HG03135 (cell line): Measurements from ENCODE around the gene BCL2L11.

ENCODE experiments used
- ATAC-seq: cut with Tn5 transposase; IDR thresholded peaks from one replicate; pipeline ENCODE4 v1.9.1; 2021; ENCODE audit warnings: mild to moderate bottlenecking, moderate library complexity; ENCODE audit not compliant: unreplicated experiment

The BCL2L11 gene

DNA sequence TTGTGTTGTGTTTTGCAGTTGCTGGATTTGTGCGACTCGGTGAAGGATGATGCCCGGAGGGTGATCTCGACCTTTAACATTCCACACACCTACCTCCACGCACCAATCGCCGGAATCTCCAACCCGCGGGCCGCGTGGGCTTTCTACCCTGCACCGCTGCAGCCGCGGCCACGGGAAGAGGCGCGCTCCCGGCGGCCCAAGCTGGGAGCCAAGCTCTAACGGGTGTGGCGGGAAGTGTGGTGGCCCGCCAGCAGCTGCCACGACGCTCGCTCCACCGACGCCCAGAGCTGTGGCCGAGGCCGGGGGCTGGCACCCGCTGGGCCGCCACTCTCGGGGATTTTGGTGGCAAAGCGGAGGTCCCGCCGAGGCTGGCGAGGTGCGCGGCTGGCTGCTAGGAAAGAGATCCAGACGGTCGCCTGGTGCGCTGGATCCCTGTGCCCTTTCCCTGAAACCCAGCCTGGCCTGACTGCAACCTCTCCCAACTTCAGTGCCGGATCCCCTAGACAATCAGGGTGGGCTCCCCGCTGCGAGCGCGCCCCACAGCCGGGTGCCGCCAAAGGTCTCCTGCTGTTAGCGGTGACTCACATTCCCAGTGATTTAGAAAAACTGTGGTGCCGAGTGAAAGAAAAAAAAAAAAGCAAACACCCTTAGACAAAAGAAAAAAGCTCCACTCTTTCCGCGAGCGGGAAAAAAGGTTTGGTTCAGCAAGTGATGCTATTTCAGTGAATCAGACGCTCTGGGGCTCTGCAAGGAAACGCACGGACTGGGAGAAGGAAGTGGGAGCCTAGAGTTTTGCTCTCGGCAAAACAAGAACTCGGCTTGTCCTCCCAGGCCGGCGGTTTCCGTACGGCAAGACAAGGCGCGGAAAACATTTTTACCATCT lies 2.9 kb upstream of the BCL2L11 start:
- no peak for ATAC-seq

DNA sequence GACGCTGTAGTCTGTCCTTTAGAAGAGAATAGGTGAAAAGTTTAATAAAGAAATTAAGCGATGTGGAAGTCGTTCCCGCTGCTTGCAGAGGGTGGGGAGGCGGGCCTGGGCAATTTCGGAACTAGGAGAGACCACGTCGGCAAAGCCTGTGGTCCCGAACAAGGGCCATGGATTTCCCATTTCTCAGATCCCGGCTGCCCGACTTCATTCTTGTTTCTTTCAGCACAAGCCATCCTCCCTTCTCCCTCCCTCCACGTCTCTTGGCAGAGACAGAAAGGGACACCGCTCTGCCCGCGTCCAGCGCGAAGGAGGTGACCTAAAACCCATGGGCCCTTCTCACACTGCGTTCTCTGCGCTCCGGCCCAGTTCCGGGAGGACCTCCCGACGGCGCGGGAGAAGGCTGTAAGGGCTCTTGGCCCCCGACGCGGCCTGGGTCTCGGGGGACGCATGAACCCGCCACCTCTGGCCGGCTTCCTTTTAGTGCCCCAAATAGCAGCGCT lies 2.2 kb upstream of the BCL2L11 start:
- ATAC-seq, result no peak

DNA sequence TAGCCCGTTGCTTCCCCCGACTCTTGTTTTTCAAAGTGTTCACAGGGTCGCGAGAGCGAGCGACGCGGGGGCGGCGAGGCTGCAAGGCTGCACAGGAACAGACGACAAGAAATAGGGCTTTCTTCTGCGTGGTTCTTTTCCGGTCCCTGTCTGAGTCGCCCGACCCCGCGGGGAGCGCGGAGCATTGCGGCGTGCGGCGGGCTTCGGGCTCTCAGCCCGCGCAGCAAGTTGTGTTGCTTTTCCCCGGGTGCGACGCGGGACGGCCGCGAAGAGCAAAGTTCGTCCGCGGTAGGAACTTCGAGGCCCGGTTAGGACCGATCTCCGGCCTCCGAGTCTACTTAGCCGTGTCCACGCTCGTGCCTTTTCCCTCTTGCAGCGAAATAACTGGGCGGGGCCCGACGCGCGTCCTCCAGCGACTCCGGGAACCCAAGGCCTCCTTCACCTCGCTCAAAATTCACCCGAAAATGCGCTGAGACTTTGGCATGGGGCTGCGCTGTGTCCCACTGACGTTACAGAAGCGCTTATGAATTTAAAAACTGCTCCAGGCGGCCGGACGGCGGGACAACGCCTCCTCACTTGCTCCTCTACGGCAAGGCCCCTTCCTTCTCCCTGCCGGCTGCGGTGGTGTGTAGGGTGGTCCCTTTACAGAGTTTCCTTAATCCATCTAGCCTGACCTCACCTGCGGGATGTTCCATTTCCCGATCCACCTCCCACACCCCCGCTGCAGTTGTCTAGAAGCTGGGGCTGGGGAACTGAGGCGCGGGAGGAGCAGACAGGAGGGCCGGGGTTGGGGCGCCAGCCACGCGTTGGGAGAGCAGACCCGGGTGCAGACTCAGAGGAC lies 1.5 kb upstream of the BCL2L11 start:
- no peak for ATAC-seq

DNA sequence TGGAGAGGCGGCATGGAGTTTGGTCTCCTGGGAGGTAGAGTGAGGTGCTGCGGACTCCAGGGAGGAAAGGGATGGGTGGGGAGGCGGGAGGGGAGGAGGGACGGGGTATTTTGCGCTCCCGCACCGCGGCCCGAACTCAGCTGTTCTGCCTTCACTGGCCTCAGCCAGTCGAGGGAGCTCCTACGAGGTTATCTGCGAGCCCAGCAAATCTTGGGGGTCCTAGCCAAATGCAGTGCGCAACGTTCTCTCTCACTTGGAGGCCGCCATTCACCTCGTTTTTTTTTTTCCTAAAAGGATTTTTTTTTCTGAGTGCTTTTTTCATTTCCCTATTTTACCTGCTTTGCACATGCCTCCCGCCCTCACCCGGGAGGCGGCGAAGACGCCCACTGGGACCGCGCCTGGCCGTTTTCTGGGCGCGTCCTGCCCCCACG lies 877 bp upstream of the BCL2L11 start:
- peak; percentile 1 for ATAC-seq

DNA sequence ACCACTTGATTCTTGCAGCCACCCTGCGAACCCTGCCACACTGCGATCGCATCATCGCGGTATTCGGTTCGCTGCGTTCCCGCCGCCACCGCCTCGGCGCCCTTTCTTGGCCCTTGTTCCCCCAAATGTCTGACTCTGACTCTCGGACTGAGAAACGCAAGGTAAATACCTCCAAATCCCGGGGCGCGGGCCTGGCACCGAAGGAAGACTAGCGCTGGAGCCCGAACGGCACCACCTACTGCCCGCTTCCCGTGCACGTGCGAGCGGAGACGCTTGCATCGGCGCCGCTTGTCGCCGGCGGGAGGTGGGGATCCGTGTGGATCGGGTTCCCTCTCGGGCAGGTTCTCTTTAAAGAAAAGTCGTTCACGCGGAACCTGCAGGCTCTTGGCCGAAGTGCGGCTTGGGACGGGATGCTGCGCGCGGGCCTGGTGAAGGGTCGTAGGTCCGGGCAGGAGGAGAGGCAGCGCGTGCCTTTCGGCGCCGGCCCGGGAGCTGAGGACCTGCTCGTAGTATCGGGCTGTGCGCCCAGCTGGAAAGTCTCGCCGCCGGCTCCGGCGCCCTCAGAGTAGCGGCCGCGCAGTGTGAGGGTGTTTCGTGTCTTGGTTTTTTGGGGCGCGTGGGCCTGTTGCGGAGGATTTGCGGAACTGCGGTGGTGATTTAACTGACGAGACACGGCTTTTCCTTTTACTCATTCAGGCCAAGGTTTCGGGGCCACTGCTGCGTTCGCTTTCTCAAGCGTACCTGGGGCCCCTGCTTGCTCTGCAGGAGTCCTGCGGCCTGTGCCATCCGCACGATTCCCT lies 514 bp downstream of the BCL2L11 start:
- peak; percentile 12 for ATAC-seq

DNA sequence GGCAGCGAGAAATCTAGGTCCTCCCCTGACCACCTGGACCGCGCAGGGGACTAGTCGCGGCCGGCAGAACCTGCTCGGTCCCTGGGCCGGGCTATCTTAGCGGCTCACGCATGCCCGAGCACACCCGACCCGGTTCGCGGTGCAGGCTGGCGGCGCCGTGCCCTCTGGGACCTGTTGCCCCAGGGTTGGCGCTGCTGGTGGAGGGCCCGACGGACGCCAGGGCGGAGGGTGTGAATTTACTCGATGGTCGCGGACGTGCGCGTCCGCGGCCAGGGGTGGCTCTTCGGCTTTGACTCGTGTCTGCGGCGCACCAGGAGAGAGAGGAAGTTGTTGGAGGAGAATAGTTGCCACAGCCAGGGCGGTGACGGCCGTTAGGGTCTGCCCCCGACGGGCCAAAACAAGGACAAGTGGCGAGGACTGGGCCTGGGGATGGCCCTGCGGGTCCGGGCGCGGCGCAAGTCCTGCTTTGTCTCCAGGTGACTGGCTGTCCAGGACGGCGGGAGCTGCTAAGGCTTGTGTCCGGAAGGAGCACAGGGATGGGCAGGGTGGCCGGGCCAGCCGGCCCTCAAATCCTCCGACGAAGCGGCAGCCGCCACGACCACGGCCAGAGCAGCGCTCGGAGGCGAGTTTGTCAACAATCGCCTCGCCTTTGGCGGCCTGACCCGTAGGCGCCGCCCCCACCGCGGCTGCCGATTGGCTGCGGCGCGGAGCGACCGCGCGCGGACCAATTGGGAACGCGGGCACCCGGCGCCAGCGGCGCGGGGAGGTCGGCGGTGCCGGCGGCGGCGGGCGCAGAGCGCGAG lies 1.3 kb downstream of the BCL2L11 start:
- peak; percentile 47 for ATAC-seq

DNA sequence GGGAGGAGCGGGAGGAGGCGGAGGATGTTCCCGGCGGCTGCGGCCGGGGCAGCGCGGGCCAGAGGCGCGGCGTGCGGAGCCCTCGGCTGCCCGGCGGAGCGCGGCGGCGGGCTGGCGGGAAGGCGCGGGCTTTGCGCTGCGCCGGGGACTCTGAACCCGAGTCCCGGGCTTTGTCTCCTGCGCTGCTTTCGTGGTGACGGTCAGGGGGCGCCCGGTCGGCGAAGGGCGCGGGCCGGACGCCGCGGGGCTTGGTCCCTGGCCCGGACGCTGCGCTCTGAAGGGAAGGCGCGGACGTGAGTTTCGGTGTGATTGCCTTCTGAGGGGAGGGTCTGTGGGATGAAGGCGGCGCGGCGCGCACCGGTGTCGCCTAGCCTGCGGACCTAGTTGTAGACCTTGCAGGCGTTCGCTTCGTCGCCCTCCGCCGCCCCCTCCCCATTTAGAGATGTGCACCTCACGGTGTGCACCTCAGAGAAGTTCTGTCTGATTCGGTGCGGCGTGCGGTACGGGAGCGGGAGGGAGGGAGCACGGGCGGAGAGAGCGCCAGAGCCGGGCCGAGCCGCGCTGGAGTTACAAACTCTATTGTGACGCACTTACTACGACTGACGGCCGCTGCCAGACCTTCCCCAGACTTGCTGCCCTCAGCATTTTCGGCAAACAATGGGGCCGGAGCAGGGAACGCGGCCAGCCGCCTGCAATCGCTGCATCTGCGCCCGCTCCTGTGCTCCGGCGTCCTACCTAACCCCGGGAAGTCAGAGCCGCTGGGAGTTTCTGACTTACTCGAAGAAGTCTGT lies 2.1 kb downstream of the BCL2L11 start:
- no peak for ATAC-seq

DNA sequence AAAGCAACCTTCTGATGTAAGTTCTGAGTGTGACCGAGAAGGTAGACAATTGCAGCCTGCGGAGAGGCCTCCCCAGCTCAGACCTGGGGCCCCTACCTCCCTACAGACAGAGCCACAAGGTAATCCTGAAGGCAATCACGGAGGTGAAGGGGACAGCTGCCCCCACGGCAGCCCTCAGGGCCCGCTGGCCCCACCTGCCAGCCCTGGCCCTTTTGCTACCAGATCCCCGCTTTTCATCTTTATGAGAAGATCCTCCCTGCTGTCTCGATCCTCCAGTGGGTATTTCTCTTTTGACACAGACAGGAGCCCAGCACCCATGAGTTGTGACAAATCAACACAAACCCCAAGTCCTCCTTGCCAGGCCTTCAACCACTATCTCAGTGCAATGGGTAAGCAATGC lies 3.0 kb downstream of the BCL2L11 start:
- ATAC-seq, result no peak

DNA sequence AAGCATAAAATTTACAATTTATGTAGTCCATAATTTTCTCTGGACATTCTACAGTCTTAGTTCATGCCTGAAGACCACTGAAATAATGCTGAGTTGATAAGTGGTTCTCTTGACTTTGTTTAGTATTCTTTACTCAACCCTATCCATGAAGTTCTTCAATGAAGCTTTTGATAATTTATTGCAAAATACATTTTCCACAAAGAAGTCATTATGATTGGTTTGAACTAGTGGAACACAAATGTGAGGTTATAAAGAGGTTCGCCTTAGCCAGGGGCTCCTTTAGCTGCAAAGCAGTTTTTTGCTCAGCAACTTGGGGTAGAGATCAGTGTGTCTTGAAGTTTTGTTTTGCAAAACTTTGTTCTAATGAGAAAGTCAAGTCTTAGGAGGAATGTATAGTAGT lies 5.9 kb downstream of the BCL2L11 start:
- no peak for ATAC-seq

DNA sequence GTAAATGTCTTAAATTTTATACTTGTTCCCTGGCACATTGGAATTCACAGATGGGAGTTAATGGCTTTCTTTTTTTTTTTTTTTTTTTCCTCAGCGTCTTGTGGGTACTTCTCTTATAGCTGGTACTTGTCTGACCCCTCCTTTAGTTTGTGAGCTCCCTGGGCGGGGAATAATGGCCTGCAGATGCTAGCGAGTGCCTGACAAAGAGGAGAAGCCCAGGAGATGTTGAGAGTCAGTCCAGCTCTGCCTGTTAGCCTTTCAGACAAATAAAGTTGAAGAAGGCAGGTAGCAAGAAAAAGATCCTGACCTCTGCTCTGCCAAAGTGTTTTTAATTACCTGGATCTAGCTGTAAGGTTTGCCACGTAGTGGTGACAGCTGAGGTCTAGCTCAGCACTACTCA lies 6.6 kb downstream of the BCL2L11 start:
- no peak for ATAC-seq

DNA sequence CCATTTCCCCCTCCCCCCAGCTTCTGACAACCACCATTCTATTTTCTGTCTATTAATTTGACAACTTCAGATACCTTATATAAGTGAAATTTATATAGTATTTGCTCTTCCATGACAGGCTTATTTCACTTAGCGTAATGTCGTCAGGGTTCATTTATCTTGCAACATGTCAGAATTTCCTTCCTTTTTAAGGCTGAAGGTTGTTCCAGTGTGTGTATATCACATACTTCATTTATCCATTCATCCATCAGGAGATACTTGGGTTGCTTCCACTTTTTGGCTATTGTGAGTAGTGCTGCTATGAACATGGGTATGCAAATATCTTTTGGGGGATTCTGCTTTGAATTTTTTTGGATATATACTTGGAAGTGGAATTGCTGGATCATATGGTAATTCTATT lies 7.4 kb downstream of the BCL2L11 start:
- ATAC-seq, result no peak

DNA sequence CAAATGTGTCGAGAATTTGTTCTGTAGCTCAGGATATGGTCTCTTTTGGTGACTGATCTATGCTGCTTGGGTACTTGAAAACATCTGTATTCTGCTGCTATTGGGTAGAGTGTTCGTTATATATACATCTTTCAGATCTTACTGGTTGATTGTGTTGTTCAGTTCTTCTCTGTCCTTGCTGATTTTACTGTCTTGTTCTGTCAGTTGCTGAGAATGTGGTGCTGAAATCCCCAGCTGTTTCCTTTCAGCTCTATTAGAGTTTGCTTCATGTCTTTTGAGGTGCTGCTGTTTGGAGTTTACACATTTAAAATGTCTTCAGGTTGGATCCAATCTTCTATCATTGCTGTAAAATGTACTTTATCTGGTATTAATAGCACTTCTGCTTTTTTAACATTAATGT lies 12.9 kb downstream of the BCL2L11 start:
- ATAC-seq, result no peak

DNA sequence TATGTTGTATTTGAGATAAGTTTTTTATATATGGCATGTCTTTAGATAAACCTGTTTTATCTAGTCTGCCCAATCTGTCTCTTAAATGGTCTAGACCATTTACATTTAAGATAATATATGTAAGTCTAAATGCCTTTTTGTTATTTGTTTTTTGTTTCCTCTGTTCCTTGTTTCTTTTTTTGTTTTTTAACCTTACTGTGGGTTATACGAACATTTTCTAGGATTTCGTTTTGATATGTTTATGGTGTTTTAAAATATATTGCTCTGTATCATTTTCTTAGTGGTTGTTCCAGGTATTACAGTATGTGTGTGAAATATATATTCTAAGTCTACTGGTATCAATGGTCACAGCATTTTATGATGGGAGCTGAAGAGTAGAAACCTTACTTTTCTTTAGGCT lies 13.3 kb downstream of the BCL2L11 start:
- no peak for ATAC-seq

DNA sequence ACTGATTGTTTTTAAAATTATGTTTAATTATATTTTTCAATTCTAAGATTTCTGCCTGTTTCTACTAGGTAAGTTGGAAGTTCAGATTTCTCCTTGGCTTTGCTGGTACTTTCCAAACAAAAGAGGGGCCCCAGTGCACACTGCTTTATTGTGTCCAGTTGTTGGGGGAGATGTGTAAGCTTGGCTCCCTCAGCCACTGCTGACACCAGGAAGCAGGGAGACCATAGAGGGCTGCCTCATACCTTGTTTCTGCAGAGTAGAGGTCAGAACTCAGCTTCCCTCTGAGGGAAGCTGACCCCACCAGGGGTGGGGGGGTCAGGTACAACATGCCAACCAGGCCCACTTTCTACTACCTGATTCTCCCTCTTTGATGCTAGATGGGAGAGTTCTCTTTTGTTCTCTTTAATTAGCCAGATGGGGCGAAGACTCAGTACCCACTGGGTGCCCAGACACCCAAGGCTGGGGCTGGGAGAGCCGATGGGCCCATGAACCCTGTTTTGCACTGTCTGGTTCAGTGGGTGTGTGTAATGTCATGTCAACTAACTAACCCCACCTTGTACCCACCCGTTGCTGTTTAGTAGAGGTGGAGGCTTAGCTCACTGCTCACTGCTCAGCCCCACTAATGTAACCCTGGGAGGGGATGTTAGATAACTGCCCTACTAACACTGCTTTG lies 14.7 kb downstream of the BCL2L11 start:
- no peak for ATAC-seq

DNA sequence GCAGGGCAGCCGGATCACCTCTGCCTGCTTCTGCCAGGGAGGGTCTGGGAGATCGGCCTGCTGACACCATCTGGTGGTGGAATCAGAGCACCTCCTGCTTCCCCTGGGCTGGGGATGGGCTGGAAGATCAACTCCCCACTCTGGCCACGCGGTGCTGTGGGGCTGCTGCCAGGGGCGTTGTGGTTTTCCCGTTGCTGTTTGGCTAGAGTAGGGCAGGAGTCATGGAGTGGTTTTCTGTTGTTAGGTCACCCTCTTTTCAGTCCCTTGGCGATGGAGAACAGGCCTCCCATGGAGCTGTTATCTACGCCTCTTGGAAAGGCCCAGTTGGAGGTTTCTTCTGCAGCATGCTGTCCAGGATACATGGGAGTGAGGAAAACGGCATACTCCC lies 15.2 kb downstream of the BCL2L11 start:
- ATAC-seq, result no peak

DNA sequence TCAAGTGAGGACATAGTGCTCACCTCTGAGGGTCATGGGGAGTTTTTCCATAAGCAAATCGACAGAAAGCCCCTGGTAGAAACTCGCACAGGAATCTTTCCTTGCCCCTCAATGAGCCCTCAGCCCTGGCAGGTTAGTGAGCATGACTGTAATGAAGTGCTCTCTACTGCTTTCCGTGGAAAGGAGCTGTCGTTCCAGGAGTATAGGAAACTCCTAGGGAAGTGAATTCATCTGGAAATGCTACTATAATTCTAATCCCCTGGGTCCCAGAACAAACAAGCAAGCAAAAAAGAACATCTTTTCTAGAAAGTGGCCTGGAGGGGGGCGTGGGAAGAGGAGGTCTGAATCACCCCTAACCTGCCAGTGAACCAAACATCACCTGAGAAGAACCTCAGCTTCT lies 18.1 kb downstream of the BCL2L11 start:
- no peak for ATAC-seq

DNA sequence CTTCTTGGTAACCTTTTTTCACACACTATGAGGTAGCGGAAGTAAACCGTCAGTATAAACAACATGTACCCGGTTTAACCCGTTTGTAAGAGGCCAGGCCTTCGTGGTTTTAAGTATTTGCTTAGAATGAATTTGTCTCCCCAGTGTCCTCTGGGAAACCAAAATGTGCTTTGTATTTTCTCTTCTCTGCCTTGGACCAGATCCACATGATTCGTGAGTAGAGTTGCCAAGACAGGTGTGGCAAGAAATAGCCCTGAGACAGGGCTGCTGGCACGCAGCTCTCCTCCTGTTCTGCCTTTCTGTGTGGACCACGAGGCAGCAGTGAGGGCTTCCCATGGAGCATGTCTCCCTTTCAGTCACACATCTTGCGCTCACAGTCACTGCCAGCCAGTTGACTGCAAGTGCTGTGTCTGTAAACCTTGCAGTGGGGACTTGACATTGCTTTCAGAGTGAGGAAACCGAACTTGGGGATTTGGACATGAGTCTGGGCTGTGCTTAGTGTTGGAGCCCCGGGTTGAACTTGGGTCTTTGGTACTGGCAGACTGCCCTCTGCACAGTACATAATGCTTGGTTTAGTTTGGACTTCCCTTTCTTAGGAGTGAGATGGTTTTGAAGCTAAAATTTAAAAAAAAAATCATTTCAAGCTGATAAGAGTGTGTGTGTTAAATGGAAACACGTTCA lies 19.1 kb downstream of the BCL2L11 start:
- ATAC-seq, result no peak

DNA sequence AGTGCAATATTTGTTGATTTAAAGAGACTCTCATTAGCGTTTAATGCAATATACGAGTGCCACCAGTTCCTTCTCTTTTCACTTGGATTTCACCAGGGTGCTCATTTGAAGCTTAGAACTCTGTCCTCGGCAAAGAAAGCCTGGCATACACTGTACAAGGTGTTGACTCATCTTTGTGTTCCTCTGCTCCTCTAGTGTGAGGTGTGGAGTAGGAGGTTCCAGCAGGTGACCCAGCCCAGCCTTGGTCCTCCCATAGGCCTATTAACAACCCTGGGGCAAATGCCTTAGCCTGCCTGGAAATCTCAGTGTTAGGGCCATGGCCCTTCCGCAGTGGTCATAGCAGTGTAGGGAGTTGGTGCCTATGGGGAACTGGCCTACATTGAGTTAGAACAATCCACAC lies 20.1 kb downstream of the BCL2L11 start:
- no peak for ATAC-seq
